Right lobe of liver (tissue), 4 donors: Measurements from ENCODE around the gene CDH4.

Experiments used
- CTCF ChIP-seq, 4 donors: fragments of 200-600 bp in 3 of 4; fragments of 450-650 bp in 1 of 4; IDR thresholded peaks; one replicate each; pipeline versions ENCODE4 v1.5.1 to v1.8.0; 2016 to 2022; ENCODE audit warnings: antibody characterized with exemption in 4 of 4, mild to moderate bottlenecking in 2 of 4
- POLR2A ChIP-seq: fragments of 450-650 bp; IDR thresholded peaks from one replicate; pipeline ENCODE4 v1.6.1; 2017; ENCODE audit warnings: antibody characterized with exemption, mild to moderate bottlenecking
- donor health status: DM: no; HTN: no; CAD: no.
- donor health status: DM: no; HTN: no; CAD: no.
- donor health status: DM: no; HTN: yes; CAD: no.

GRCh38 chr20:61419010-61419409, 166.9 kb downstream of the CDH4 start:
- no peak for TF ChIP-seq CTCF (IDR thresholded peaks at IDR 0.05)
- no peak for TF ChIP-seq POLR2A
